Measurements from ENCODE around the gene LRBA.

GRCh38 chr4:150462743-150463142 is 552.3 kb downstream of the LRBA start:
- TF ChIP-seq CTCF (IDR thresholded peaks at IDR 0.05) (no peak), POLR2AphosphoS5 (IDR thresholded peaks at IDR 0.05; ENCODE audit: insufficient read depth in 1 of 2, low read depth in 1 of 2) (no peak)
